GM12865 (cell line): Measurements from ENCODE around the gene ATP2B2.
"Not testable (repeated sequence)": the region's sequence is repeated elsewhere in the genome, so short reads cannot be mapped to it uniquely, and the experiment has no call there.

Experiments
- DNase-seq: peaks from one replicate; pipeline ENCODE4 v3.0.0; 2010; ENCODE audit warnings: low read depth
- H3K4me3 ChIP-seq: 2 replicates; pipeline ENCODE4 v1.5.1; 2011; ENCODE audit warnings: mild to moderate bottlenecking, low read depth, low read length, control low read depth
- TF ChIP-seq, protein P1 (sequence below): IDR thresholded peaks from 2 replicates; pipeline ENCODE4 v1.5.1; 2011; ENCODE audit warnings: low read length, control low read depth, low read depth, inconsistent platforms; ENCODE audit not compliant: insufficient read depth; ENCODE audit errors: missing control alignments

ATP2B2 gene

GRCh38 chr3:10546820-10547263 is 41.5 kb upstream of the ATP2B2 start:
- TF ChIP-seq, protein P1, sequence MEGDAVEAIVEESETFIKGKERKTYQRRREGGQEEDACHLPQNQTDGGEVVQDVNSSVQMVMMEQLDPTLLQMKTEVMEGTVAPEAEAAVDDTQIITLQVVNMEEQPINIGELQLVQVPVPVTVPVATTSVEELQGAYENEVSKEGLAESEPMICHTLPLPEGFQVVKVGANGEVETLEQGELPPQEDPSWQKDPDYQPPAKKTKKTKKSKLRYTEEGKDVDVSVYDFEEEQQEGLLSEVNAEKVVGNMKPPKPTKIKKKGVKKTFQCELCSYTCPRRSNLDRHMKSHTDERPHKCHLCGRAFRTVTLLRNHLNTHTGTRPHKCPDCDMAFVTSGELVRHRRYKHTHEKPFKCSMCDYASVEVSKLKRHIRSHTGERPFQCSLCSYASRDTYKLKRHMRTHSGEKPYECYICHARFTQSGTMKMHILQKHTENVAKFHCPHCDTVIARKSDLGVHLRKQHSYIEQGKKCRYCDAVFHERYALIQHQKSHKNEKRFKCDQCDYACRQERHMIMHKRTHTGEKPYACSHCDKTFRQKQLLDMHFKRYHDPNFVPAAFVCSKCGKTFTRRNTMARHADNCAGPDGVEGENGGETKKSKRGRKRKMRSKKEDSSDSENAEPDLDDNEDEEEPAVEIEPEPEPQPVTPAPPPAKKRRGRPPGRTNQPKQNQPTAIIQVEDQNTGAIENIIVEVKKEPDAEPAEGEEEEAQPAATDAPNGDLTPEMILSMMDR, result no peak
- H3K4me3 ChIP-seq, result no peak overlapping the region
- no peak for DNase-seq

- TF ChIP-seq, protein P1, result no peak
- H3K4me3 ChIP-seq, result no peak overlapping the region
- no peak for DNase-seq
Observed at GRCh38 chr3:10546181-10546624, 40.8 kb upstream of the ATP2B2 start.

DNA sequence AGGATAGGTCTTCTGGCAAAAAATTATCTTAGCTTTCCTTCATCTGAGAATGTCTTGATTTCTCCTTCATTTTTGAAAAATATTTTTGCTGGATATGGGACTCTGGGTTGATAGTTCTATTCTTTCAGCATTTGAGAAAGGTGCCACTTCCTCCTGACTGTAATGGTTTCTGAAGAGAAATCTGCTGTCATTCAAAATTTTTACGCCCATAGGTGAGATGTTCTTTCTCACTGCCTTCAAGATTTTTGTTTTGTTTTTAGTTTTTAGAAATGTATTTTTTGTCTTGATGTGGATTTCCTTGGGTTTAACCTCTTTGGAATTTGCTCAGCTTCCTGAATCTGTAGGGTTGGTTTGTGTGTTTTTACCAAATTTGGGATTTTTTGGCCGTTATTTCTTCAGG is 37.1 kb upstream of the ATP2B2 start:
- DNase-seq, result no peak

DNA sequence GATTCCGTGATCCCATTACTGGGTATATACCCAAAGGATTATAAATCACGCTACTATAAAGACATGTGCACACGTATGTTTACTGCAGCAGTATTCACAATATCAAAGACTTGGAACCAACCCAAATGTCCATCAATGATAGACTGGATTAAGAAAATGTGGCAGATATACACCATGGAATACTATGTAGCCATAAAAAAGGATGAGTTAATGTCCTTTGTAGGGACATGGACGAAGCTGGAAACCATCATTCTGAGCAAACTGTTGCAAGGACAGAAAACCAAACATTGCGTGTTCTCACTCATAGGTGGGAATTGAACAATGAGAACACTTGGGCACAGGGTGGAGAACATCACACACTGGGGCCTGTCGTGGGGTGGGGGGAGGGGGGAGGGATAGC is 35.0 kb upstream of the ATP2B2 start:
- H3K4me3 ChIP-seq, DNase-seq: not testable (repeated sequence)

More for the DNA sequence above, 37.1 kb upstream of the ATP2B2 start:
- no peak overlapping the region for H3K4me3 ChIP-seq
- TF ChIP-seq, protein P1, result no peak

GRCh38 chr3:10534066-10534465 is 28.7 kb upstream of the ATP2B2 start:
- H3K4me3 ChIP-seq, result no peak overlapping the region
- TF ChIP-seq, protein P1, result no peak
- no peak for DNase-seq

- DNase-seq, result no peak
- TF ChIP-seq, protein P1, result no peak
Observed at GRCh38 chr3:10533737-10534023, 28.3 kb upstream of the ATP2B2 start.

DNA sequence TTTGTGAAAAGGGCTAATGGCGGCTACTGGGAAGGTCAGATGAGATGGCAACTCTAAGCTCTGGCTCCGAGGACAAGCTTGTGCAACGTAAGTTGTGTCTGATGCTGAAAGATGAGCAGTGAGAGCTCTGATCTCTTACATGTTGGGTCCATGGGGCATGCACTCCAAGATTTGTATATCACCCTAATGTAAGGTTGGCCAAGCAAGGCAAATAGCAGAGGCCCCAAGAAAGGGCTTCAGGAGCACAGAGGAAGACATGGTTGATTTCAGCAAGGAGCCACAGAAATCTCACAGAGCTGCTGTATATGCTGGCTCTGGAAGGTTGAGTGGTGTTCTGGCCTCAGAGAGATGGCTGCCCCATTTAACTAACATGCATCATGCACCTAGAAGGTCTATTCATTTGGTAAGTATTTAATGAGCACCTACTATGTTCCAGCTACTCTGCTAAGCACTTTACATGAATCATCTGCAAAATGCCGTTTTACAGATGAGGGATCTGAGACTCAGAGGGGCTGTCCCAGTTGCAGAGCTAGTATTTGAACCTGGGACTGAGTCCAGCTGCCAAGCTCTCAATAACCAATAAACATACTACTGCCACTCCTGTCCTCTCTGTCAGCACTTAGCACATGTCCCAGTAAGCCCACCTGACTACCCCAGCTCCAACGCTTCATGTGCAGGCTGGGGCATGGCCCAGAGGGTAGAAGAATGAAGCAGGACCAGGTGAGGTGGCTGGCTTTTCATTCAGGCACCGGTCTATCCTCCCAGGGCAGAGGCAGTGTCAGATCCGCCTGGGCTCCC is 27.8 kb upstream of the ATP2B2 start:
- TF ChIP-seq, protein P1, result no peak
- H3K4me3 ChIP-seq, result no peak overlapping the region
- DNase-seq, result no peak

More at GRCh38 chr3:10533737-10534023, 28.3 kb upstream of the ATP2B2 start:
- H3K4me3 ChIP-seq, result no peak overlapping the region
